Breast epithelium (tissue), 3 donors: ENCODE measurements around the gene MBOAT2.

ENCODE experiments used
- CTCF ChIP-seq, 3 donors: fragments of 450-650 bp; IDR thresholded peaks; one replicate each; pipeline ENCODE4 v1.5.1; 2016 to 2017; ENCODE audit warnings: antibody characterized with exemption in 3 of 3, mild to moderate bottlenecking in 3 of 3, moderate library complexity in 3 of 3
- POLR2A ChIP-seq: fragments of 450-650 bp; IDR thresholded peaks from one replicate; pipeline ENCODE4 v1.6.1; 2016; ENCODE audit warnings: antibody characterized with exemption, mild to moderate bottlenecking, moderate library complexity

- TF ChIP-seq CTCF (IDR thresholded peaks at IDR 0.05) (no peak), POLR2A (no peak)
These were observed 22.3 kb upstream of the MBOAT2 start for GRCh38 chr2:9025746-9026145.
